Jurkat, Clone E6-1 (cell line): Measurements from ENCODE around the gene RELB.

Experiments
- DNase-seq: peaks from one replicate; pipeline ENCODE4 v3.0.0-alpha.2; 2011; ENCODE audit warnings: low read depth, low spot score
- H3K4me3 ChIP-seq: 2 replicates; pipeline ENCODE4 v1.5.1; 2011; ENCODE audit warnings: mild to moderate bottlenecking, low read length, control low read depth, moderate library complexity

RELB gene

DNA sequence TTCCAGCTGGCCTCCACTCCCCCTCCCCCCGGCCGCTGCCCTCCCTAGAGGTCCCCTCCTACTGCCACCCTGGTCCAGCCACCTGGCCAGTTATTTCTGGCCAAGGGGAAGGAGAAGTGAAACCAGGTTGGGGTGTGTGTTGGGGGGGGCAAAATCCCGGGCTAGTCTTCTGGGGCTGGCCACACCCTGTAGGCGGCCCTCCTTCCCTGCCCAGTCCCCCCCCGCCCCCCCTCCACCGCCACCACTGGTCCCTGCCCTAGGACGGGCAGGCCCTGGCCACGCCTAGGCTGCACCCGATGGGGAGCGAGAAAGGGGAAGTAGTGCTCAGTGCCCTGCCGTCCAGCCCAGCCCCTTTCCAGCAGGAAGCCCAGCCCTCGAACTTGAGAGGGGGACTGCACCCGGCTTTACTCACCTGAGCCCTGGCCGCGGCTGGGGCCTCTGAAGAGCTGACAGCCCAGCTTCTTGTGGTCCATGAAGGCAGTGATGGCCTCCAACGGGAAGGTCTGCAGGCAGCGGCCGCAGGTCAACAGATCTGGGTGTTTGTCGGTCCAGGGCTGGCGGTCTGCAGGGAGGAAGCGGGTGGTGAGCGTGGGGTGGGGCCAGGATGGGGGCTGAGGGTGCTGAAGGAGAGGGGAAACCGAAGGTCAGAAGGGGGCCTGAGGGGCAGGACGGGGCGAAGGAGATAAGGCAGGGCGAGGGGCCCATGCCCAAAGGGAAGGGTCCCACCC lies 74.2 kb downstream of the RELB start:
- DNase-seq = no peak
- H3K4me3 ChIP-seq = no peak overlapping the region

- DNase-seq = no peak
- no peak within 1 kb of the TSS for H3K4me3 ChIP-seq
These were observed 75.0 kb downstream of the RELB start, which contains the start of gene ZNF296 for GRCh38 chr19:45076029-45076850. Gene ZNF296 (minus strand): TSS chr19:45076478. CDS start chr19:45076373, 105 bp downstream.

DNA sequence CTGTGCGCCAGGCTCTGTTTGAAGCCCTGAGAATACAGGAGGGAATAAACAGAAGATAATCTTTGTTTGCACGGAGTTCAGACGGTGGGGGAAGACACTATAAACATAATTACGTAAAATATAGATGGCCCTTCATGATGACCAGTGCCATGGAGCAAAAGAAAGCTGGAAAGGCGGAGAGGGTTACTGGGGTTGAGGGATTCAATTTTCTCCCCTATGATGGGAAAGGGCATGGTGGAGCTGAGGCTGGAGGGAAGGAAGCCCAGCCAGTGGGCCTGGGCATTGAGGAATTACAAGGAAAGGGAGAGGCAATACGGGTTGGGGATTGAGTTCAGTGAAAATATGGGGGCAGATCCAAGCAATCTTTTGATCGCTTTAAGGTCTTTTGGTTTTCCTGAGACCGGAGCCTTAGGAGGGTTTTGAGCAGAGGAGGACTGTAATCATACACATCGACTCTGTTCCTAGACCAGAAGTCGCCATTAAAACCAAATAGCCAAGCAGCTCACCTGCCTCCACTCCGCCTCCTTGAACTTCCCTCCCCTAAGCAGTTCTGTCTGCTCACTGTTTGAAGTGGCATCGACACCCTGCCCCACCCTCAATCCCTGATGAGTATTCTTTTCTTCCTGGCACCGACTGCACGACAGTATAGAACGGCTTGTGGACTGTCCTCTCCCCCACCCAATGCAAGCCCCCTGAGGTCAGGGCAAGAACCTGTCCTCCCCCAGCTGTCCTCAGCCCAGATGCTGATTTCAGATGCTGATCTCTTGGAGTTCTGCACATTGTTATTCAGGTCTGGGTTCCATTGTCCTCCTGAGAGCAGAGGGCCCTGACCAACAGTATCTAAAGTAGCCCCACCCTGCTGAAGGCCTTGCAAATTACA lies 75.8 kb downstream of the RELB start:
- no peak for DNase-seq
- H3K4me3 ChIP-seq = no peak overlapping the region

DNA sequence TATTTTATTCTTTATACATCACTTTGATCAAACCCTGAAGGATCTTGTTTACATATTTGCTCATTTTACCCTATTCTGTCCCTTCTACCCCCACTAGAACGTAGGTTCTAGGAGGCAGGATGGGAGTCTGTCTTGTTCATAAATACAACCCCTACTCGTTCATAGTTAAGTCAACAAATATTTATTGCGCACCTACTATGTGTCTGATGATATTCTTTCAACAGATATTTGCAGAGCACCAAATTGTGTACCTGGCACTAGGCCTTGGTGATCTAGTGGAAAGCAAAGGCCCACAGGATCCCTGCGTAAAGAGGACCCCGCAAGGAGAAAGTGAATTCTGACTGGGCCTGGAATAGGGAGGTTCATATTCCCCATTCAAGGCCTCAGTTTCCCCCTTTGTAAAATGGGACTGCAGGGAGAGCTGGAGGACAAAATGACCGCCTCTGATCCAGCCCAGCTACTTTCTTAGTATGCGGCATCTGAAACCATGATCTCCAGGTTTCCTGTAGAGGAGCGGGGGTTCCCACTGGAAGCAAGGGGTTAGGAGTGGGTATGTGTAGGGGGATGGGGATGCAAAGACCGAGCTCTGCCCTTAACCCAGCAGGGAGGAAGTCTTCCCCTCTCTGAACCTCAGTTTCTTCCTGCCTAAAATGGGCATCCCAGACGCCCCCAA lies 77.3 kb downstream of the RELB start:
- no peak for DNase-seq
- H3K4me3 ChIP-seq = peak overlapping the region; percentile 98

DNA sequence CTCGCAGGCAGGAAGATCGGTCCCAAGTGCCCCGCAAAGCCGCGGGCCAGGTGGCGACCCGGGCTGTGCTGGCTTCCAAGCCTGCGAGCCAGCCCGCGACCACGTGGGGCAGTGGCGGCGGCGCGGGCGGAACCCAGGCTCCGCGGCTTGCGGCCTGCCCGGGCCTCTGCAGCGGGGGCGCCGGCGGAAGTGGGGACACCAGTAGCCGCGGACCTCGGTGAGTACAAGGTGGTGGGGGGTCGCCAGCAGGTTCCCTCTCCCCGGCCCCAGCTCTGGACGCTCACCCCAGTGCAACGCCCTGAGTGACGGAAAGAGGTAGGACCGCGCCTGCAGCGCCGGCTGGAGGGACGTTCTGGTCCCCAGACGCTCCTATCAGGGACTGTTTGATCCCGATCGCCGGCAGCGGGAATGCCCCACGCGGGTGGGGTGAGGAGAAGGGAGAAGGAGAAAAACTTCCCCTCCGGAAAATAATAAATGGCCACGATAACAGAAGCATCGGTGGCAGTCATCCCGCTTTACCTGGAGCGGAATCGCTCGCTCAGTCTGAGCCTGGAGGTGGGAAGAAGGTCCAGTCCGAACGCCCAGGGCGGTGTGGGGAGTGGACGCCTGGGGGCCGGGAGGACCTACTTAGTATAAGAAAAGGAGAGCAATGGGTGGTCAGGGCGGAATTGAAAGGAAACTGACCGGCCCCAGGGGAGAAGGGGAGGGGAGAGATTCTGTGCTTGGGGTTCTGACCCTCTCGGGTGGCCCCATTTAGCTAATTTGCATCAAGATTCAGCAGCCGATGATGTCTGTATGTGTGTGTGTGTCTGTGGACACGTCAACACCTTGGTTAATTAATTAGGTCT lies 78.0 kb downstream of the RELB start, which contains the start of gene GEMIN7:
Gene GEMIN7 (plus strand): TSS at position 198 of the 848 bp plus-strand sequence. CDS start 10,855 bp downstream, outside the sequence.
- peak within 1 kb of the TSS; percentile 98 for H3K4me3 ChIP-seq
- peak; percentile 52 for DNase-seq

GRCh38 chr19:45079911-45080370 lies 78.7 kb downstream of the RELB start:
- DNase-seq = no peak
- H3K4me3 ChIP-seq = peak overlapping the region; percentile 98

DNA sequence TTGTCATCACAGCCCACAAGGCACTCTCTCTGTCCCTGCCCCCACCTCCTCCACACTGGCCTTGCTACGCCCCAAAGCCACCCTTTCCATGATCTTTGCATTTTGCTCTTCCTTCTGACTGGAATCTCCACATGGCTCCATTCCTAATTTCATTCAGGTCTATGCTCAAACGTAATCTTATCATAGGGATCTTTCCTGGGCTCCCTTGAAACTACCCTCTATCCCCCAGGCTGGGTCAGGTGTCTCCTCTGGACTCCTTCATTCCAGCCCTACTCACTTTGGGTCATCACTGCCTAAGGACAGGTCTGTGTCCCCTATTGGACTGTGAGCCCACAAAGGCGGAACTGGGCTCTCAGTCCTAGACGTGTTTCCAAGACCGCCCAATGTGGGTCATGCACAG lies 80.9 kb downstream of the RELB start:
- no peak overlapping the region for H3K4me3 ChIP-seq
- no peak for DNase-seq

- no peak overlapping the region for H3K4me3 ChIP-seq
- no peak for DNase-seq
These were observed 85.2 kb downstream of the RELB start for GRCh38 chr19:45086480-45086879.

GRCh38 chr19:45087531-45087930 lies 86.3 kb downstream of the RELB start:
- peak; percentile 51 for DNase-seq
- no peak overlapping the region for H3K4me3 ChIP-seq
